CD4-positive, alpha-beta T cell (primary cell): Measurements from ENCODE around the gene CCT7. TPM values are rescaled to one million over a fixed set of nuclear protein-coding genes. Genes with fewer than 3 reads are reported as not detected.
A peak's percentile ranks its signal among the peaks of the same experiment; 100 is the strongest.

ENCODE experiments used
- ATAC-seq: fragments of 200-7000 bp; cut with Tn5 transposase; one replicate; pipeline ENCODE4 v1.10.0; 2022; ENCODE audit warnings: mild to moderate bottlenecking; ENCODE audit not compliant: poor library complexity
- CTCF ChIA-PET: fragments of 350-600 bp; sonication (Branson Sonifier 250); formaldehyde crosslinking; loops from one replicate; lab custom pipeline; 2021; ENCODE audit warnings: antibody characterized with exemption, inconsistent platforms; lab: Charles Lee
- POLR2A ChIA-PET: fragments of 350-600 bp; sonication (Branson Sonifier 250); formaldehyde crosslinking; loops from one replicate; lab custom pipeline; 2021; ENCODE audit warnings: antibody characterized with exemption, inconsistent platforms; lab: Charles Lee
- DNase-seq, 14 experiments: peaks; one replicate each; pipeline ENCODE4 v3.0.0-alpha.2; 2013 to 2020; ENCODE audit warnings: mixed read lengths in 2 of 14
- H3K27ac ChIP-seq, 2 donors: one replicate each; pipeline versions ENCODE4 v1.5.1 to v1.7.0; 2013; ENCODE audit warnings: low read length in 2 of 2, low read depth in 1 of 2, mild to moderate bottlenecking in 1 of 2
- H3K27me3 ChIP-seq, 2 experiments: 1 replicate in 1 of 2; 2 replicates in 1 of 2; pipeline versions ENCODE4 v1.6.1 to v1.7.0; 2013; ENCODE audit warnings: low read length in 2 of 2, control low read depth in 1 of 2, mild to moderate bottlenecking in 1 of 2, moderate library complexity in 1 of 2; ENCODE audit not compliant: insufficient read depth in 2 of 2, control insufficient read depth in 1 of 2
- H3K36me3 ChIP-seq: one replicate; pipeline ENCODE4 v1.6.1; 2013; ENCODE audit warnings: low read length, control low read depth; ENCODE audit not compliant: insufficient read depth
- H3K4me1 ChIP-seq: one replicate; pipeline ENCODE4 v1.6.1; 2013; ENCODE audit warnings: low read length, control low read depth; ENCODE audit not compliant: insufficient read depth
- H3K4me3 ChIP-seq: one replicate; pipeline ENCODE4 v1.5.1; 2013; ENCODE audit warnings: mild to moderate bottlenecking, low read length, moderate library complexity
- H3K9me3 ChIP-seq, 2 experiments: 1 replicate in 1 of 2; 2 replicates in 1 of 2; pipeline versions ENCODE4 v1.6.1 to v1.7.0; 2013; ENCODE audit warnings: low read length in 2 of 2, mild to moderate bottlenecking in 2 of 2, control low read depth in 1 of 2, moderate library complexity in 1 of 2; ENCODE audit not compliant: control insufficient read depth in 1 of 2, insufficient read depth in 1 of 2
- H3K27ac Mint-ChIP-seq: one replicate; pipeline ENCODE4 v1.8.0; 2020; ENCODE audit warnings: mixed read lengths
- H3K27me3 Mint-ChIP-seq: one replicate; pipeline ENCODE4 v1.8.0; 2021; ENCODE audit warnings: mixed read lengths
- H3K36me3 Mint-ChIP-seq: one replicate; pipeline ENCODE4 v1.8.0; 2021; ENCODE audit warnings: low read depth, mixed read lengths
- H3K4me1 Mint-ChIP-seq: one replicate; pipeline ENCODE4 v1.8.0; 2021; ENCODE audit warnings: low read depth, mixed read lengths
- H3K4me3 Mint-ChIP-seq: one replicate; pipeline ENCODE4 v1.8.0; 2020; ENCODE audit warnings: mild to moderate bottlenecking, mixed read lengths
- H3K9me3 Mint-ChIP-seq: one replicate; pipeline ENCODE4 v1.8.0; 2020; ENCODE audit warnings: mixed read lengths
- intact Hi-C, 2 experiments: fragments of 100-400 bp; cut with DNase I in 1 of 2; cut with micrococcal nuclease in 1 of 2; formaldehyde crosslinking; loops; one replicate each; pipeline versions ENCODE4 v1.15.1 to v1.9.0; 2023 to 2025; cut with DNase I, micrococcal nuclease
- total RNA-seq, 174 experiments: library from RNA in 2 of 174; stranded (reverse) in 2 of 174; gene quantifications; one replicate each; pipeline ENCODE4 v1.2.3 and lab custom pipeline; 2021 to 2026
- TF ChIP-seq, protein P1 (sequence below): fragments of 200-600 bp; IDR thresholded peaks from one replicate; pipeline ENCODE4 v1.8.0; 2022; ENCODE audit warnings: antibody characterized with exemption, mild to moderate bottlenecking

CCT7 gene
- total RNA-seq, 2 experiments from 2014 or later = 86.9 to 96.9 TPM

- Histone ChIP-seq H3K27ac (peak within 1 kb of the TSS; percentile 82 to 90), H3K4me3 (peak within 1 kb of the TSS; percentile 98), H3K4me1 (peaks cover 39% of the 10 kb centered on the region), H3K27me3 (no peaks in the 10 kb centered on the region), H3K9me3 (no peaks in the 10 kb centered on the region), H3K36me3 (peaks cover 4% of the 10 kb centered on the region)
- intact Hi-C loops = loop anchor here (1.0 to 10.0 kb wide), 6 partner anchors 59 to 1221 kb away; partner anchors contain the start of genes ALMS1 (in 2 of the 2), INO80B (in 2 of the 2), SFXN5 (in 2 of the 2) and WBP1 (in 2 of the 2)
- TF ChIP-seq, protein P1, sequence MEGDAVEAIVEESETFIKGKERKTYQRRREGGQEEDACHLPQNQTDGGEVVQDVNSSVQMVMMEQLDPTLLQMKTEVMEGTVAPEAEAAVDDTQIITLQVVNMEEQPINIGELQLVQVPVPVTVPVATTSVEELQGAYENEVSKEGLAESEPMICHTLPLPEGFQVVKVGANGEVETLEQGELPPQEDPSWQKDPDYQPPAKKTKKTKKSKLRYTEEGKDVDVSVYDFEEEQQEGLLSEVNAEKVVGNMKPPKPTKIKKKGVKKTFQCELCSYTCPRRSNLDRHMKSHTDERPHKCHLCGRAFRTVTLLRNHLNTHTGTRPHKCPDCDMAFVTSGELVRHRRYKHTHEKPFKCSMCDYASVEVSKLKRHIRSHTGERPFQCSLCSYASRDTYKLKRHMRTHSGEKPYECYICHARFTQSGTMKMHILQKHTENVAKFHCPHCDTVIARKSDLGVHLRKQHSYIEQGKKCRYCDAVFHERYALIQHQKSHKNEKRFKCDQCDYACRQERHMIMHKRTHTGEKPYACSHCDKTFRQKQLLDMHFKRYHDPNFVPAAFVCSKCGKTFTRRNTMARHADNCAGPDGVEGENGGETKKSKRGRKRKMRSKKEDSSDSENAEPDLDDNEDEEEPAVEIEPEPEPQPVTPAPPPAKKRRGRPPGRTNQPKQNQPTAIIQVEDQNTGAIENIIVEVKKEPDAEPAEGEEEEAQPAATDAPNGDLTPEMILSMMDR = no peak
- DNase-seq = peak; percentile 84 to 98 (median 90)
- no peaks in the 10 kb centered on the region for H3K9me3 Mint-ChIP-seq
- ATAC-seq = peak; percentile 77
- H3K27ac Mint-ChIP-seq = peak within 1 kb of the TSS; percentile 98
- peak within 1 kb of the TSS; percentile 96 for H3K4me3 Mint-ChIP-seq
- ChIA-PET POLR2A (interaction anchor here (0.7 to 3.9 kb wide), 23 partner anchors 9 to 1902 kb away, joined by 3 to 46 read pairs (median 10); partner anchors contain the start of genes ALMS1, EGR4, FBXO41 and SFXN5), CTCF (interaction anchor here (0.8 to 5.8 kb wide), 6 partner anchors 18 to 1250 kb away, joined by 3 to 31 read pairs (median 8); partner anchors contain the start of genes CCDC142, SMYD5, TPRKB and TTC31)
- no peaks in the 10 kb centered on the region for H3K27me3 Mint-ChIP-seq
- peaks cover 50% of the 10 kb centered on the region for H3K4me1 Mint-ChIP-seq
- peaks cover 25% of the 10 kb centered on the region for H3K36me3 Mint-ChIP-seq
Measured at GRCh38 chr2:73233154-73233931, 765 bp upstream of the CCT7 start, which contains the start of gene PRADC1. Gene PRADC1, minus strand, starts transcription at chr2:73233239. Its CDS starts 79 bp downstream, at chr2:73233160.

DNA sequence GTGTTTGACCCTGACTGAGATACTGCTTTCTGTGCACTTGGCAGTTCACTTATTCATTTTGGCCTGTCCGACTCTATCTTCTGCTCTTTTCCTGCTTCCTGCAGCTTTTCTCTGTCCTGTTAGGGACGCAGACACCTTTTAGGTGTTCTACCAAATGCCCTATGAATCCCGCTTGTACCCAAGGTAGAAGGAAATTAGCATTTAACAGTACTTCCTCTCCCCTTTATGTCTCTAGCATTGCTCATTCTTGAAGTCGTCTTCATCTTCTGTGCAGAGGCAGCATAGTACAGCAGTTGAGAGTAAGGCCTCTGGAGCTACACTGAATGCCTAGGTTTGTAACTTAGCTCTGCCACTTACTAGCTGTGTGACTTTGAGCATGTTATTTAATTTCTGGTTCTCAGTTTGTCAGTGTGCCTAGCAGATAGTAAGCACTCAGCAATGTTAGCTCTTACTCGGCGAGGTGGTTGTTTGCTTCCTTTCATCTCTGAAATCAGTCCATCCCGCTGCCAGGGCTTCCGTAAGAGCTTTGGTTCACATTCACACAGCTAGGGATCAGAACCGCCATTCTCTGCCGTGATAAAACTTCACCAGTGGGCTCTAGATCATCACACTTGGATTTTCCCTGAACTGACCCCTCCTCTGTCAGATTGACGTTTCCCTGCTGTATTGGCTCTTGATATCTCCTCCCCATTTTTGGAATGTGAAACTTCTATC, 1.4 kb downstream of the CCT7 start:
- H3K9me3 Mint-ChIP-seq = no peaks in the 10 kb centered on the region
- Histone ChIP-seq H3K4me1 (peaks cover 39% of the 10 kb centered on the region), H3K27ac (peak overlapping the region; percentile 82 to 90), H3K4me3 (peak overlapping the region; percentile 98), H3K27me3 (no peaks in the 10 kb centered on the region), H3K9me3 (no peaks in the 10 kb centered on the region), H3K36me3 (peaks cover 23% of the 10 kb centered on the region)
- H3K4me3 Mint-ChIP-seq = peak overlapping the region; percentile 96
- DNase-seq = peak in 3 of 14 experiments; percentile 7 to 35 (median 33)
- ATAC-seq = no peak
- H3K36me3 Mint-ChIP-seq = peaks cover 45% of the 10 kb centered on the region
- intact Hi-C loops = loop anchor here (2.0 to 10.0 kb wide), 5 partner anchors 33 to 1219 kb away; partner anchors contain the start of genes INO80B (in 2 of the 2), WBP1 (in 2 of the 2), ALMS1 (in 1 of the 2) and FBXO41 (in 1 of the 2)
- no peaks in the 10 kb centered on the region for H3K27me3 Mint-ChIP-seq
- CTCF ChIA-PET = interaction anchor here (1.0 to 5.8 kb wide), 5 partner anchors 23 to 150 kb away, joined by 3 to 31 read pairs (median 14); partner anchors contain the start of genes ALMS1 and SMYD5
- TF ChIP-seq, protein P1 = no peak
- peaks cover 65% of the 10 kb centered on the region for H3K4me1 Mint-ChIP-seq
- POLR2A ChIA-PET = interaction anchor here (1.1 to 3.9 kb wide), 9 partner anchors 9 to 885 kb away, joined by 3 to 46 read pairs (median 10); partner anchors contain the start of genes ALMS1, EGR4 and TPRKB
- H3K27ac Mint-ChIP-seq = peak overlapping the region; percentile 98

DNA sequence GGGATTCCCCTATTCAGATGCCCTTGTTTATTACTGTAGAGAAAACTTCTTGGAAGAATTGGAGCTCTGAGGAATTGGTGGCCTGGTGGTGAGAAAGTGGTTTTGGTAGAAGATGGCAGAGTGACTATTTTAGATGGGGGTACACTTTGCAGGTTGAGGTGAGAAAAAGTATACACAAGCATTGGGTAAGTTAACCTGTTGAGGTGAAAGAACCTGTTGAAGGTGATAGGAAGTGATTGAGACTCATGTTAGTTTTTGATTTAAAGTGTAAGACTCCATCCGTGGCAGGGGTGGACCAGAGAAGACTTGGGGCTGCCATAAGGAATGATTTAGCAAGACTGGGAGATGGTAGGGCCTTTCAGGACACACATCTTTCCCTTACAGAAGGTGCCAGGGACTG, 3.1 kb downstream of the CCT7 start:
- DNase-seq = no peak
- H3K9me3 Mint-ChIP-seq = no peaks in the 10 kb centered on the region
- no peak overlapping the region for H3K4me3 Mint-ChIP-seq

More for the DNA sequence above, 3.1 kb downstream of the CCT7 start:
- peaks cover 57% of the 10 kb centered on the region for H3K36me3 Mint-ChIP-seq
- Histone ChIP-seq H3K9me3 (no peaks in the 10 kb centered on the region), H3K4me3 (no peak overlapping the region), H3K4me1 (peaks cover 39% of the 10 kb centered on the region), H3K36me3 (peaks cover 38% of the 10 kb centered on the region), H3K27ac (no peak overlapping the region), H3K27me3 (no peaks in the 10 kb centered on the region)
- peak overlapping the region; percentile 11 for H3K27ac Mint-ChIP-seq
- TF ChIP-seq, protein P1 = no peak
- ATAC-seq = no peak
- intact Hi-C loops = loop anchor here (5.0 to 10.0 kb wide), 3 partner anchors 148 to 1218 kb away; partner anchors contain the start of genes INO80B (in 2 of the 2), WBP1 (in 2 of the 2), ALMS1 (in 1 of the 2) and TPRKB (in 1 of the 2)
- CTCF ChIA-PET = interaction anchor here (5.8 kb wide), 1 partner anchor 60 kb away, joined by 31 read pairs; no protein-coding TSS in a partner anchor
- POLR2A ChIA-PET = interaction anchor here (1.3 to 1.4 kb wide), 2 partner anchors 12 to 54 kb away, joined by 3 to 5 read pairs; no protein-coding TSS in a partner anchor
- peaks cover 65% of the 10 kb centered on the region for H3K4me1 Mint-ChIP-seq
- H3K27me3 Mint-ChIP-seq = no peaks in the 10 kb centered on the region
